Esophagus muscularis mucosa (tissue), 4 donors: ENCODE data around the gene DERL2.

Experiments used
- CTCF ChIP-seq, 3 experiments: fragments of 200-600 bp in 2 of 3; fragments of 450-650 bp in 1 of 3; sonication (generic) in 2 of 3; IDR thresholded peaks; one replicate each; pipeline ENCODE4 v1.5.1; 2017 to 2019; ENCODE audit warnings: antibody characterized with exemption in 3 of 3, mild to moderate bottlenecking in 2 of 3, moderate library complexity in 1 of 3
- EP300 ChIP-seq: sonication (generic); formaldehyde crosslinking; IDR thresholded peaks from one replicate; pipeline ENCODE4 v1.6.1; 2017; ENCODE audit warnings: antibody characterized with exemption
- POLR2A ChIP-seq: fragments of 450-650 bp; IDR thresholded peaks from one replicate; pipeline ENCODE4 v1.6.1; 2017; ENCODE audit warnings: antibody characterized with exemption, moderate library complexity, mild to moderate bottlenecking, low read depth
- POLR2AphosphoS5 ChIP-seq, 2 donors: sonication (generic); formaldehyde crosslinking; IDR thresholded peaks; one replicate each; pipeline ENCODE4 v1.6.1; 2017; ENCODE audit warnings: antibody characterized with exemption in 2 of 2

DNA sequence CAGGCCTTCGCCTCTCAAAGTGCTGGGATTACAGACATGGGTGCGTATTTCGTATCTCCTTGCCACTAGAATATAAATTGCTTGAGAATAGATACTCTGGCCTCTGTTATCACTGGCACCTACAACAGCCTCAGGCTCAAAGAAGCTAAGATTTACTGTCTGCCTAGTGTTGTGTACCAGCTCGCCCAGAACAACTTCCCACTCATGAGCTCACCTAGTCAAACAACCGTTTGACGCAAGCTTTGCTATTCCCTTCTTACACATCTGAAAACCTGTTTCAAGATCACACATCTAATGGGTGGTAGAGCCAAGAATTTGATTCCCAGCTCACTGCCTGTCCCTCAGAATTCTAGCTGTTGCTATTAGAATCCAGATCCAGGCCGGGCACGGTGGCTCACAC is 24.8 kb upstream of the DERL2 start:
- no peak for TF ChIP-seq POLR2A
- no peak for TF ChIP-seq CTCF (IDR thresholded peaks at IDR 0.05)
- no peak for TF ChIP-seq EP300
- TF ChIP-seq POLR2AphosphoS5 (IDR thresholded peaks at IDR 0.05): no peak
